ENCODE results near the gene NFE2L1. TPM values are rescaled to one million over a fixed set of nuclear protein-coding genes. Genes with fewer than 3 reads are reported as not detected.
A peak's percentile ranks its signal among the peaks of the same experiment; 100 is the strongest.
"Not testable (repeated sequence)": the region's sequence is repeated elsewhere in the genome, so short reads cannot be mapped to it uniquely, and the experiment has no call there.

The NFE2L1 gene
- total RNA-seq, 4 donors from 2014 or later: 164 to 281 (median 264) TPM

GRCh38 chr17:48030531-48030930, 17.6 kb upstream of the NFE2L1 start:
- intact Hi-C loops (cut with DNase I): no loop called here
- DNase-seq (ENCODE audit: extremely low spot score): no peak
- WGBS: 21% methylated on average over 5 of the region's 5 CpGs

DNA sequence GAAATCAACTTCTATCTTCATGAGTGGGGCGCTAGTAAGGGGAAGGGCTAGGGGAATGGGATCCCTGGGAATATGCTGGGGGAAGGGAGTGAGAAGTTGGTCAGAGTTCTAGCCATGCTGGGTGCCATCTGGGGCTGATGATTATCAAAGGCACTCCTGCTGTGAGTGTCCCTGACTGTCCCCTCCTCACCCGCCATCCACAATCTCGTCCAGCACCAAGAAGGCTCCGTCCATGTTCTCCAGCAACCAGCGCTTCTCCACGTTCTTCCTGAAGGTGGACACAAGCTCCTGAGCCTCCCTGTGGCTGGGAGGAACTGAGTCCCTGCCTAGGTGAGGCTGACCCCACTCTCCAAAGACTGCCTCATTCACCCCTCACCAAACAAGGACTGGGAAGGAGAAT, 16.2 kb upstream of the NFE2L1 start:
- Histone ChIP-seq H3K4me1 (peaks cover 14 to 20% (median 16%) of the 10 kb centered on the region in 4 donors), H3K36me3 (peaks cover 0 to 10% (median 2%) of the 10 kb centered on the region in 4 donors), H3K27ac (replicated peaks in 1 of 4) (no peak overlapping the region), H3K9me3 (no peaks in the 10 kb centered on the region), H3K27me3 (no peaks in the 10 kb centered on the region), H3K4me3 (no peak overlapping the region)
- WGBS: 79% methylated on average over 5 of the region's 6 CpGs
- TF ChIP-seq POLR2AphosphoS5 (IDR thresholded peaks at IDR 0.05) (no peak), POLR2A (IDR thresholded peaks at IDR 0.05; ENCODE audit: low read depth) (no peak), CTCF (IDR thresholded peaks at IDR 0.05) (no peak), EP300 (IDR thresholded peaks at IDR 0.05) (no peak)
- intact Hi-C loops (cut with DNase I): no loop called here
- no peak for DNase-seq (ENCODE audit: extremely low spot score)

More at GRCh38 chr17:48030531-48030930, 17.6 kb upstream of the NFE2L1 start:
- Histone ChIP-seq H3K27ac (replicated peaks in 1 of 4) (peak overlapping the region in 3 of 4 donors; percentile 20 to 34 (median 30)), H3K9me3 (no peaks in the 10 kb centered on the region), H3K36me3 (peaks cover 0 to 10% (median 2%) of the 10 kb centered on the region in 4 donors), H3K4me3 (no peak overlapping the region), H3K4me1 (peaks cover 23 to 27% (median 24%) of the 10 kb centered on the region in 4 donors), H3K27me3 (no peaks in the 10 kb centered on the region)
- TF ChIP-seq CTCF (IDR thresholded peaks at IDR 0.05) (no peak), POLR2A (IDR thresholded peaks at IDR 0.05; ENCODE audit: low read depth) (no peak), EP300 (IDR thresholded peaks at IDR 0.05) (no peak), POLR2AphosphoS5 (IDR thresholded peaks at IDR 0.05) (no peak)

- DNase-seq (ENCODE audit: extremely low spot score); H3K27me3 ChIP-seq; H3K9me3 ChIP-seq; H3K36me3 ChIP-seq; H3K27ac ChIP-seq (replicated peaks in 1 of 4); intact Hi-C loops (cut with DNase I); H3K4me3 ChIP-seq: not testable (repeated sequence)
- H3K4me1 ChIP-seq: peaks cover 17 to 29% (median 25%) of the 10 kb centered on the region in 4 donors
- 87% methylated on average over 12 of the region's 12 CpGs for WGBS
These were observed 13.4 kb upstream of the NFE2L1 start for GRCh38 chr17:48034734-48035133.

- peaks cover 0 to 10% (median 2%) of the 10 kb centered on the region in 4 donors for H3K36me3 ChIP-seq
- peak overlapping the region; percentile 71 to 79 (median 76) for H3K4me3 ChIP-seq
- WGBS: 60% methylated on average over 3 of the region's 6 CpGs
- H3K27ac ChIP-seq (replicated peaks in 1 of 4): peak overlapping the region; percentile 78 to 87 (median 86)
- no peaks in the 10 kb centered on the region for H3K9me3 ChIP-seq
- intact Hi-C loops (cut with DNase I): no loop called here
- no peaks in the 10 kb centered on the region for H3K27me3 ChIP-seq
- TF ChIP-seq POLR2AphosphoS5 (IDR thresholded peaks at IDR 0.05): no peak
- no peak for TF ChIP-seq POLR2A (IDR thresholded peaks at IDR 0.05; ENCODE audit: low read depth)
- TF ChIP-seq CTCF (IDR thresholded peaks at IDR 0.05): no peak
- TF ChIP-seq EP300 (IDR thresholded peaks at IDR 0.05): no peak
- peaks cover 11 to 18% (median 16%) of the 10 kb centered on the region in 4 donors for H3K4me1 ChIP-seq
- no peak for DNase-seq (ENCODE audit: extremely low spot score)
These were observed 11.5 kb upstream of the NFE2L1 start for GRCh38 chr17:48036693-48037035.

DNA sequence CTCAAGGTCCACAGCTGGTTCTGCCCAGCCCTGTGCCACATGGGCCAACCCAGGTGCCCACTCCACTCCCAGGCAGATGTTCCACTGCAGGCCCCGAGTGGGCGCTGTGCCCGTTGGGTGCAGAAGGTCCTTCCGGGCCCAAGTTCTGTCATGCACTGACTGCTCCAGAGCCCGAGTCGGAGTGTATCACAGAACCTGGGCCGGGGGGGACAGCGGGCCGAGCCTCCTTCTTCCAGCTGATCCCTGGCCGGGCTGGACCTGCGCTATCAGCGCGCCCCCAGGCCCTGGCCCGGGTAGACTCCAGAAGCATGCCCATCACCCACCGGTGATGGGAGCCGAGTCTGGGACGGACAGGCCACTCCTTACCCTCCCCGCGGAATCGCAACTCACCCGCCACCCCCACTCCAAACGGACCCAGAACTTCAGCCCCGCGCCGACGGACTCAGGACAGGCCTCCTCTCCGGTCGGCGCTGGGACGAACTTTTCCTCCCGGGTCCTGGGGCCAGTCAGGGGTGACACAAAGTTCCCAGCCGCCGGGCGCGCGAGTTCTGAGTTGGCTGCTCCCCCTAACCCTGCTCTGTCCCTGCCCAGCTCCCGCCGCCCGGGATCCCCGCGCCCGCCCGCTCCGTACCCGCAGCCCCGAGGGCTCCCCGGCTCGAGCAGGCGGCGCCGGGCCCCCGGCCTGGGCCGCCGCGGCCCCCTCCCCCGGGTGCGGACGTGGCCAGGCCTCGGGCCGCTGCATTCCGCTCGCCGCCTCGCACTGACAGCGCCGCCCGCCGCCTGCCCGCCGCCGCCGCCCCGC, 10.9 kb upstream of the NFE2L1 start, which contains the start of gene COPZ2:
Gene COPZ2, minus strand, starts transcription at position 762 of the 802 bp plus-strand sequence. Its CDS starts 20 bp downstream, at position 742.
- peaks cover 0 to 5% (median 2%) of the 10 kb centered on the region in 4 donors for H3K36me3 ChIP-seq
- no peak for TF ChIP-seq EP300 (IDR thresholded peaks at IDR 0.05)
- TF ChIP-seq CTCF (IDR thresholded peaks at IDR 0.05): peak; percentile 37 to 61 (median 52)
- peak; percentile 51 to 58 for TF ChIP-seq POLR2AphosphoS5 (IDR thresholded peaks at IDR 0.05)
- TF ChIP-seq POLR2A (IDR thresholded peaks at IDR 0.05; ENCODE audit: low read depth): no peak
- peak within 1 kb of the TSS; percentile 71 to 79 (median 76) for H3K4me3 ChIP-seq
- H3K9me3 ChIP-seq: no peaks in the 10 kb centered on the region
- intact Hi-C loops (cut with DNase I): no loop called here
- 4% methylated on average over 26 of the region's 73 CpGs for WGBS
- H3K27me3 ChIP-seq: no peaks in the 10 kb centered on the region
- H3K4me1 ChIP-seq: peaks cover 11 to 18% (median 16%) of the 10 kb centered on the region in 4 donors
- peak within 1 kb of the TSS; percentile 78 to 87 (median 86) for H3K27ac ChIP-seq (replicated peaks in 1 of 4)
- DNase-seq (ENCODE audit: extremely low spot score): no peak
